ENCODE measurements around the gene WHRN.
A peak's percentile ranks its signal among the peaks of the same experiment; 100 is the strongest.

The WHRN gene

GRCh38 chr9:114503522-114504340 lies 1.5 kb downstream of the WHRN start:
- no peaks in the 10 kb centered on the region for H3K36me3 ChIP-seq (ENCODE audit: control insufficient read depth, insufficient read depth, low read length)
- H3K4me1 ChIP-seq, result no peaks in the 10 kb centered on the region
- H3K27me3 ChIP-seq (ENCODE audit: control insufficient read depth, insufficient read depth, low read length), result no peaks in the 10 kb centered on the region
- no peak for TF ChIP-seq CTCF (IDR thresholded peaks at IDR 0.05)
- no peak overlapping the region for H3K9ac ChIP-seq
- peak overlapping the region; percentile 76 for H3K4me3 ChIP-seq (ENCODE audit: low read depth, low read length)
- peak overlapping the region; percentile 93 for H3K4me2 ChIP-seq (ENCODE audit: low read length)
- no peaks in the 10 kb centered on the region for H3K9me3 ChIP-seq (ENCODE audit: control insufficient read depth, low read length)
- peak overlapping the region; percentile 86 for H2AFZ ChIP-seq
- no peaks in the 10 kb centered on the region for H3K79me2 ChIP-seq
- peak overlapping the region; percentile 61 for H3K27ac ChIP-seq

- Histone ChIP-seq H3K4me1 (no peaks in the 10 kb centered on the region), H3K4me3 (ENCODE audit: low read depth, low read length) (no peak overlapping the region), H3K27me3 (ENCODE audit: control insufficient read depth, insufficient read depth, low read length) (no peaks in the 10 kb centered on the region), H3K36me3 (ENCODE audit: control insufficient read depth, insufficient read depth, low read length) (no peaks in the 10 kb centered on the region), H3K79me2 (no peaks in the 10 kb centered on the region), H2AFZ (peak overlapping the region; percentile 58), H3K27ac (peak overlapping the region; percentile 61), H3K4me2 (ENCODE audit: low read length) (peak overlapping the region; percentile 37), H3K9me3 (ENCODE audit: control insufficient read depth, low read length) (no peaks in the 10 kb centered on the region), H3K9ac (no peak overlapping the region)
- no peak for TF ChIP-seq CTCF (IDR thresholded peaks at IDR 0.05)
Measured at GRCh38 chr9:114503009-114503408, 2.3 kb downstream of the WHRN start.

GRCh38 chr9:114501796-114502682 lies 3.2 kb downstream of the WHRN start:
- Histone ChIP-seq H2AFZ (peak overlapping the region; percentile 58), H3K36me3 (ENCODE audit: control insufficient read depth, insufficient read depth, low read length) (no peaks in the 10 kb centered on the region), H3K27ac (peak overlapping the region; percentile 61), H3K4me1 (no peaks in the 10 kb centered on the region), H3K4me2 (ENCODE audit: low read length) (no peak overlapping the region), H3K79me2 (peaks cover 3% of the 10 kb centered on the region), H3K9ac (no peak overlapping the region), H3K27me3 (ENCODE audit: control insufficient read depth, insufficient read depth, low read length) (no peaks in the 10 kb centered on the region), H3K4me3 (ENCODE audit: low read depth, low read length) (no peak overlapping the region), H3K9me3 (ENCODE audit: control insufficient read depth, low read length) (no peaks in the 10 kb centered on the region)
- no peak for TF ChIP-seq CTCF (IDR thresholded peaks at IDR 0.05)

GRCh38 chr9:114500697-114501292 lies 4.5 kb downstream of the WHRN start:
- Histone ChIP-seq H3K27ac (no peak overlapping the region), H3K79me2 (peaks cover 3% of the 10 kb centered on the region), H3K36me3 (ENCODE audit: control insufficient read depth, insufficient read depth, low read length) (no peaks in the 10 kb centered on the region), H3K4me1 (no peaks in the 10 kb centered on the region), H3K9me3 (ENCODE audit: control insufficient read depth, low read length) (no peaks in the 10 kb centered on the region), H3K27me3 (ENCODE audit: control insufficient read depth, insufficient read depth, low read length) (no peaks in the 10 kb centered on the region), H3K4me3 (ENCODE audit: low read depth, low read length) (no peak overlapping the region), H3K9ac (no peak overlapping the region), H3K4me2 (ENCODE audit: low read length) (no peak overlapping the region), H2AFZ (no peak overlapping the region)
- no peak for TF ChIP-seq CTCF (IDR thresholded peaks at IDR 0.05)

Data from parathyroid adenoma (tissue), 2 donors.